ENCODE data around the gene EHD4.
A peak's percentile ranks its signal among the peaks of the same experiment; 100 is the strongest.

EHD4 gene

GRCh38 chr15:41876007-41876406 lies 96.3 kb downstream of the EHD4 start:
- no peak for DNase-seq

GRCh38 chr15:41874736-41875135 lies 97.6 kb downstream of the EHD4 start:
- DNase-seq, result no peak

GRCh38 chr15:41873711-41874110 lies 98.6 kb downstream of the EHD4 start:
- no peak for DNase-seq

GRCh38 chr15:41872166-41872747 lies 100.1 kb downstream of the EHD4 start:
- DNase-seq, result no peak

GRCh38 chr15:41871175-41871905 lies 101.0 kb downstream of the EHD4 start:
- no peak for DNase-seq

- peak; percentile 25 for DNase-seq
Observed at GRCh38 chr15:41870689-41871081, 101.7 kb downstream of the EHD4 start.

GRCh38 chr15:41869770-41870688 lies 102.3 kb downstream of the EHD4 start:
- DNase-seq, result no peak

- no peak for DNase-seq
Observed at GRCh38 chr15:41868321-41868720, 104.0 kb downstream of the EHD4 start.

- no peak for DNase-seq
Observed at GRCh38 chr15:41866872-41867579, 105.3 kb downstream of the EHD4 start.

- DNase-seq, result no peak
Observed at GRCh38 chr15:41866263-41866703, 106.1 kb downstream of the EHD4 start.

- no peak for DNase-seq
Observed at GRCh38 chr15:41865490-41866055, 106.8 kb downstream of the EHD4 start.

- DNase-seq, result no peak
Observed at GRCh38 chr15:41862515-41863116, 109.7 kb downstream of the EHD4 start.

GRCh38 chr15:41861736-41862356 lies 110.5 kb downstream of the EHD4 start:
- no peak for DNase-seq

GRCh38 chr15:41860049-41860828 lies 112.1 kb downstream of the EHD4 start:
- no peak for DNase-seq

GRCh38 chr15:41858756-41859155 lies 113.6 kb downstream of the EHD4 start:
- DNase-seq, result no peak

- DNase-seq, result no peak
Observed at GRCh38 chr15:41857316-41857715, 115.0 kb downstream of the EHD4 start.

- no peak for DNase-seq
Observed at GRCh38 chr15:41856716-41857115, 115.6 kb downstream of the EHD4 start.

GRCh38 chr15:41856262-41856661 lies 116.1 kb downstream of the EHD4 start:
- no peak for DNase-seq

GRCh38 chr15:41855261-41855961 lies 116.9 kb downstream of the EHD4 start:
- DNase-seq, result no peak

GRCh38 chr15:41854443-41854842 lies 117.9 kb downstream of the EHD4 start:
- no peak for DNase-seq

Measured in activated effector memory CD4-positive, alpha-beta T cell treated with Interleukin-2 at 50 U/mL for 16 hours (primary cell).